GM12874 (cell line): ENCODE measurements around the gene NEURL1.

Source experiments
- TF ChIP-seq, protein P1 (sequence below): IDR thresholded peaks from 2 replicates; pipeline ENCODE4 v1.5.1; 2011; ENCODE audit warnings: low read depth, mild to moderate bottlenecking, control low read depth, low read length, moderate library complexity; ENCODE audit not compliant: insufficient read depth

Gene NEURL1

DNA sequence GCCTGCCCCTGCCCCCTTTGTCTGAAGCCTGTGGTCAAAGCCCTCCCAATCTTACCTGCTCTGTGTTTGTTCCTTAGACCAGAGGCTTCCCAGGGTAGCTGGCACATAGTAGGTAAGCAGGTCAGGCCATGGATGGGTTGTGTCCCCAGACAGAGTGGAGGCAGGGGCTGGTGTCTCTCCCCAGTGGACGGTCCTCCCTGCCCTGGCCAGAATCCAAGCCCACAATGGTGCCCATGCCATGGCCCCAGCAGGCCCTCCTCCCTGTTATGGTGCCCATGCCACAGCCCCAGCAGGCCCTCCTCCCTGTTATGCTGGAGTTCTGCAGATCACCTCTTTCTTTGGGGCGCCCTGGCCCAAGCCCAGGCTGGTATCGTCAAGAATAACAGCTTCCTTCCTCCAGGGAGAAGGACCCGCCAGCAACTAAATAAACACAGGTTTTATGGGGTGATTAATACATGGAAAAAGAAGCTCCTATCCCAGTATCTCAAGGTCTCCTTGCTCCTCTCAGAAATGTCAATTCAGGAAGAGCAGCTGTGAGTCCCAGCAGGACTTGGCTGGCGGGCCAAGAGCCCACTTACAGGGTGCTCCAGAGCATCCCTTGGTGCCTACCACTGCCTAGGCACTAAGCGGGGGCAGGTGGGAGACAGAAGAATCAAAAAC lies 82.0 kb downstream of the NEURL1 start:
- TF ChIP-seq, protein P1, sequence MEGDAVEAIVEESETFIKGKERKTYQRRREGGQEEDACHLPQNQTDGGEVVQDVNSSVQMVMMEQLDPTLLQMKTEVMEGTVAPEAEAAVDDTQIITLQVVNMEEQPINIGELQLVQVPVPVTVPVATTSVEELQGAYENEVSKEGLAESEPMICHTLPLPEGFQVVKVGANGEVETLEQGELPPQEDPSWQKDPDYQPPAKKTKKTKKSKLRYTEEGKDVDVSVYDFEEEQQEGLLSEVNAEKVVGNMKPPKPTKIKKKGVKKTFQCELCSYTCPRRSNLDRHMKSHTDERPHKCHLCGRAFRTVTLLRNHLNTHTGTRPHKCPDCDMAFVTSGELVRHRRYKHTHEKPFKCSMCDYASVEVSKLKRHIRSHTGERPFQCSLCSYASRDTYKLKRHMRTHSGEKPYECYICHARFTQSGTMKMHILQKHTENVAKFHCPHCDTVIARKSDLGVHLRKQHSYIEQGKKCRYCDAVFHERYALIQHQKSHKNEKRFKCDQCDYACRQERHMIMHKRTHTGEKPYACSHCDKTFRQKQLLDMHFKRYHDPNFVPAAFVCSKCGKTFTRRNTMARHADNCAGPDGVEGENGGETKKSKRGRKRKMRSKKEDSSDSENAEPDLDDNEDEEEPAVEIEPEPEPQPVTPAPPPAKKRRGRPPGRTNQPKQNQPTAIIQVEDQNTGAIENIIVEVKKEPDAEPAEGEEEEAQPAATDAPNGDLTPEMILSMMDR = no peak

DNA sequence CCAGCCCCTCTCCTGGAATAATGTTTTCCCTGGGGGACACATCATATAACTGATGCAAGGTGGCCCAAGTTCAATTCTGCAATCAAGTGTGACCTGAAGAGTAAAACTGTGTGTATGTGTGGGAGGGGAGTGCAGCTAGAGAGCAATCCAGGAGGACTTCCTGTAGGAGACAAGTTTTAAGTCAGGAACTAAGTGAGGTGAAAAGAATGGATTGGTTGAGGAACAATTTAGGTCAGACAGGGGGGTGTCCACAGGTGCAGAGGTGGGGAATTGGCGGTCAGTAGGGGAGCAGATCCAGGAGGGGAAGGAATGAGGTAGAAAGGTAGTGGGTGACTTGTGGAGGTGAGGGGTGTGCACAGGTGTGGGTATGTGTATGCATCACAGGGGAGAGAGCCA lies 82.6 kb downstream of the NEURL1 start:
- TF ChIP-seq, protein P1 = no peak

- TF ChIP-seq, protein P1 = no peak
Observed at GRCh38 chr10:103576862-103577261, 83.4 kb downstream of the NEURL1 start.

DNA sequence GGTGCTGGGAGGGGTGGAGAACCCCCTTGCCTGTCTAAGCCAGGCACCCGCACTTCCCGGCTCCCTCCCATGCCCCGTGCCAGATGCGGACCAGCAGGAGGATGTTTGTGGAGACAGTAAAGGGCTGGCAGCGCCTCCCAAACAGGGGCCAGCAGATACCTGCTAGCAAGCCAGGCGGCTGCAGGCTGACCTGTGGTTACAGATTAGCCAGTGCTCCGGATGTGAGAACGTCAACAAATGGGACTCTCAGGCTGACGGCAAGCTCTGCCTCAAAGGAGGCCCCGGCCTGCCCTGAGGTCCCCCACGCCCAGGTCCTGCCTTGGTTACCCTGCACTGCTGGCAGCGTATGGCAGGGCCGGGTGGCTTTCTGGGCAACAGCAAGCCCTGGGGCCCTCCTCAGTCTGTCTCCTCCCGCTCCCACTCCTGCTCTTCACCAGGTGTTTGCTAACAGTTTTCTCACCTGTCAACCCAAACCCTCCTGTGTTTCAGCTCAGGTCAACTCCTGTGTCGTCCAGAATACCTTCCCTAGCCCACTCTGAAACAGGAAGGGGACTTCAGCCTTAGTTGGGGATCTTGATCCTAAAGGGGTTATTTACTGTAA lies 85.4 kb downstream of the NEURL1 start:
- TF ChIP-seq, protein P1 = no peak

DNA sequence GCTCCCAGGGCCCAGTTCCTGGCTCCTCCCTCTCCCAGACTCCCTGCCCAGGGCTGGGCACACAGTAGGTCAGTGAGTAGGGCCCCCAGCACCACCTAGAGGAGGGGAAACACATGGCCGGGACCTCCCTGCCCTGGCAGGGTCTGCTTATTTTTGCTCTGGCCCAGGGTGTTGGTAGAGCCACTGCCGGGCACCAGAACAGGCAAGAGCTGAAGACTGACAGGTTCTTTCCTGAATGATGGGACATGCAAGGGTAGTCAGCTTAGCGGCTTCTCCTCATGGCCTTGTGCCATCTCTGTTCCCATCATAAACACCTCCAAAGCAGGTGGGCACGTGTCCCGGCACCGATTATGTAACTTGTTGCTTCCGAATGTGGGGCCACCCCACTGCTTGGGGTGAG lies 86.5 kb downstream of the NEURL1 start:
- TF ChIP-seq, protein P1 = no peak

- TF ChIP-seq, protein P1 = no peak
Observed at GRCh38 chr10:103580430-103580829, 86.9 kb downstream of the NEURL1 start.

- TF ChIP-seq, protein P1 = no peak
Observed at GRCh38 chr10:103581499-103581898, 88.0 kb downstream of the NEURL1 start.
